A673 (cell line): Measurements from ENCODE around the gene YWHAQ.

Source experiments
- EZH2 ChIP-seq: fragments of 200-600 bp; sonication (generic); IDR thresholded peaks from 2 replicates; pipeline ENCODE4 v1.6.1; 2017; ENCODE audit warnings: borderline replicate concordance, low read depth, mild to moderate bottlenecking, mixed read lengths, antibody characterized with exemption, low read length; ENCODE audit not compliant: poor library complexity, severe bottlenecking
- TF ChIP-seq, protein P1 (sequence below): fragments of 300-800, 200-600 bp; sonication (generic); conservative IDR thresholded peaks from 2 replicates; pipeline ENCODE4 v1.5.1; 2017; ENCODE audit warnings: low read depth, mild to moderate bottlenecking, antibody characterized with exemption, low read length, moderate library complexity, mixed read lengths

- TF ChIP-seq, protein P1, sequence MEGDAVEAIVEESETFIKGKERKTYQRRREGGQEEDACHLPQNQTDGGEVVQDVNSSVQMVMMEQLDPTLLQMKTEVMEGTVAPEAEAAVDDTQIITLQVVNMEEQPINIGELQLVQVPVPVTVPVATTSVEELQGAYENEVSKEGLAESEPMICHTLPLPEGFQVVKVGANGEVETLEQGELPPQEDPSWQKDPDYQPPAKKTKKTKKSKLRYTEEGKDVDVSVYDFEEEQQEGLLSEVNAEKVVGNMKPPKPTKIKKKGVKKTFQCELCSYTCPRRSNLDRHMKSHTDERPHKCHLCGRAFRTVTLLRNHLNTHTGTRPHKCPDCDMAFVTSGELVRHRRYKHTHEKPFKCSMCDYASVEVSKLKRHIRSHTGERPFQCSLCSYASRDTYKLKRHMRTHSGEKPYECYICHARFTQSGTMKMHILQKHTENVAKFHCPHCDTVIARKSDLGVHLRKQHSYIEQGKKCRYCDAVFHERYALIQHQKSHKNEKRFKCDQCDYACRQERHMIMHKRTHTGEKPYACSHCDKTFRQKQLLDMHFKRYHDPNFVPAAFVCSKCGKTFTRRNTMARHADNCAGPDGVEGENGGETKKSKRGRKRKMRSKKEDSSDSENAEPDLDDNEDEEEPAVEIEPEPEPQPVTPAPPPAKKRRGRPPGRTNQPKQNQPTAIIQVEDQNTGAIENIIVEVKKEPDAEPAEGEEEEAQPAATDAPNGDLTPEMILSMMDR = no peak
- no peak for TF ChIP-seq EZH2
Measured at GRCh38 chr2:9558948-9559381, 71.8 kb downstream of the YWHAQ start.
